Measurements from ENCODE around the gene C14orf180. TPM values are rescaled to one million over a fixed set of nuclear protein-coding genes. Genes with fewer than 3 reads are reported as not detected.

Gene C14orf180
- total RNA-seq, 1 donor from 2014 or later, result not detected

DNA sequence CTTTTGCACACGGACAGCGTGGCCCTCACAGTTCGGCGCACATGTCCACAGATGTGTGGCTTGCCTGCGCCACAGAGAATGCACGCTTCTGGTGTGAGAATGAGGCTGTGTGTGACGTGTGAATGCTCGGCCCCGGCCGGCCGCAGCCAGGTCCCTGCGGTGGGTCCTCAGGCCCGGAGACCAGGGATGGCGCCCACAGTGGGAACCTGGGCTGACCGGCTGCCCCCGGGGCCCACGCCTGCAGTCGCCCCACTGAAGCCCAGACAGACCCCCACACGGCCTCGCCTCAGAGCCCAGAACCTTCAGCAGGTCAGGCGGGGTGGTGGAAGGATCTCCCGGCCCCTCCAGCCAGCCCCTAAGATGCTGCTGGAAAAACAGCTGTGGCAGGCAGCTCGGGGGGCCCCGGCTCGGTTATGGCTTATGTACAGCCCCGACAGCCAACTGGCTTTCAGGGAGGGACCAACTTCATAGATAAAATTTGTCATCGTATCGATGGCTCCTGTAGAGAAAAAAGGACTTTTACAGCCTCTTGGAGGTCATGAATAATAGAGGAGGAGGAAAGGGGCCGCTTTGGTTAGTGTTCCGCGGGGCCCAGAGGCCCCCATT is 4.5 kb upstream of the C14orf180 start:
- no peak for TF ChIP-seq EZH2 (IDR thresholded peaks at IDR 0.05; ENCODE audit: insufficient read depth, low read length)
- TF ChIP-seq, protein P1, sequence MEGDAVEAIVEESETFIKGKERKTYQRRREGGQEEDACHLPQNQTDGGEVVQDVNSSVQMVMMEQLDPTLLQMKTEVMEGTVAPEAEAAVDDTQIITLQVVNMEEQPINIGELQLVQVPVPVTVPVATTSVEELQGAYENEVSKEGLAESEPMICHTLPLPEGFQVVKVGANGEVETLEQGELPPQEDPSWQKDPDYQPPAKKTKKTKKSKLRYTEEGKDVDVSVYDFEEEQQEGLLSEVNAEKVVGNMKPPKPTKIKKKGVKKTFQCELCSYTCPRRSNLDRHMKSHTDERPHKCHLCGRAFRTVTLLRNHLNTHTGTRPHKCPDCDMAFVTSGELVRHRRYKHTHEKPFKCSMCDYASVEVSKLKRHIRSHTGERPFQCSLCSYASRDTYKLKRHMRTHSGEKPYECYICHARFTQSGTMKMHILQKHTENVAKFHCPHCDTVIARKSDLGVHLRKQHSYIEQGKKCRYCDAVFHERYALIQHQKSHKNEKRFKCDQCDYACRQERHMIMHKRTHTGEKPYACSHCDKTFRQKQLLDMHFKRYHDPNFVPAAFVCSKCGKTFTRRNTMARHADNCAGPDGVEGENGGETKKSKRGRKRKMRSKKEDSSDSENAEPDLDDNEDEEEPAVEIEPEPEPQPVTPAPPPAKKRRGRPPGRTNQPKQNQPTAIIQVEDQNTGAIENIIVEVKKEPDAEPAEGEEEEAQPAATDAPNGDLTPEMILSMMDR (IDR thresholded peaks at IDR 0.05; ENCODE audit: insufficient read depth, low read depth, low read length), result no peak

DNA sequence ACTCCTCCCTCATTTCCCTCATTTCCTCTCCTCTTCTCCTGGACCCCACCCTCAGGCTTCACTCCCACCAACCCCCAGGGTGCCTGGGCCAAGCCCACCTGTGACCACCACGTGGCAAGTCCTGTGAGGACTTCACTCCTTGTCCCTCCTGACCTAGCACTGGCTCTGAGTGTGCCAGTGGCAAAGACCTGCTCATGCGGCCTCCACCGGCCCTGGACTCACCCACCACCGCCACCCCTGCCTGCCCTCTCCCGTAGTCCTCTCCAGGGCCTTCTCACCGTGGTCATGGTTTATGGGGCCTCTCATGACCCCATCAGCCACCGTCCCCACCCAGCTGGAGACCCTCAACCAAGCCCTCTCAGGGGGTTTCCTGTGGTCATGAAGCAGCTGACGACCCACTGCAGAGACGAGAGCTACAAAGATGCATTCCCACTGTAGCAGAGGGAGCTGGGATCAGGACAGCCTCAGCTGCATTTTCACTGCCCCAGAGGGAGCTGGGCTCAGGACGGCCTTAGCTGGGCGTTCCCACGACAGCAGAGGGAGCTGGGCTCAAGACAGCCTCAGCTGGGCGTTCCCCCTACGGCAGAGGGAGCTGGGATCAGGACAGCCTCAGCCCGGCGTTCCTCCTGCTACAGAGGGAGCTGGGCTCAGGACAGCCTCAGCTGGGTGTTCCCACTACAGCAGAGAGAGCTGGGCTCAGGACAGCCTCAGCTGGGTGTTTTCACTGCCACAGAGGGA is 3.2 kb upstream of the C14orf180 start:
- FAIRE-seq, result no peak
- H2AFZ ChIP-seq (ENCODE audit: low read depth, low read length), result no peak overlapping the region
- H3K36me3 ChIP-seq (ENCODE audit: insufficient read depth, low read length), result no peaks in the 10 kb centered on the region
- H4K20me1 ChIP-seq (ENCODE audit: insufficient read depth, low read length), result no peaks in the 10 kb centered on the region
- Mint-ChIP-seq H3K27ac (ENCODE audit: unreplicated experiment) (no peak overlapping the region), H3K4me3 (ENCODE audit: unreplicated experiment) (no peak overlapping the region), H3K36me3 (ENCODE audit: low read depth, unreplicated experiment) (no peaks in the 10 kb centered on the region), H3K9me3 (ENCODE audit: unreplicated experiment) (no peaks in the 10 kb centered on the region), H3K27me3 (ENCODE audit: low read depth, unreplicated experiment) (peaks cover 35% of the 10 kb centered on the region), H3K4me1 (ENCODE audit: low read depth, unreplicated experiment) (no peaks in the 10 kb centered on the region)
- TF ChIP-seq, protein P1 (IDR thresholded peaks at IDR 0.05; ENCODE audit: insufficient read depth, low read depth, low read length), result no peak
- TF ChIP-seq EZH2 (IDR thresholded peaks at IDR 0.05; ENCODE audit: insufficient read depth, low read length), result no peak
- H3K4me3 ChIP-seq (ENCODE audit: insufficient read depth, low read depth, low read length), result no peak overlapping the region
- no peak overlapping the region for H3K9ac ChIP-seq (ENCODE audit: low read length)
- no peaks in the 10 kb centered on the region for H3K9me3 ChIP-seq (ENCODE audit: insufficient read depth, low read depth, low read length)
- no peak for DNase-seq (ENCODE audit: low read depth)
- no peaks in the 10 kb centered on the region for H3K27me3 ChIP-seq (ENCODE audit: insufficient read depth, low read length)
- no peak overlapping the region for H3K4me2 ChIP-seq (ENCODE audit: low read length)
- no peak overlapping the region for H3K27ac ChIP-seq (ENCODE audit: low read depth, low read length)
- H3K4me1 ChIP-seq (ENCODE audit: insufficient read depth, low read length), result no peaks in the 10 kb centered on the region
- no peaks in the 10 kb centered on the region for H3K79me2 ChIP-seq (ENCODE audit: insufficient read depth, low read length)

More for the DNA sequence above, 4.5 kb upstream of the C14orf180 start:
- Mint-ChIP-seq H3K27ac (ENCODE audit: unreplicated experiment) (no peak overlapping the region), H3K4me1 (ENCODE audit: low read depth, unreplicated experiment) (no peaks in the 10 kb centered on the region), H3K36me3 (ENCODE audit: low read depth, unreplicated experiment) (no peaks in the 10 kb centered on the region), H3K9me3 (ENCODE audit: unreplicated experiment) (no peaks in the 10 kb centered on the region), H3K4me3 (ENCODE audit: unreplicated experiment) (no peak overlapping the region), H3K27me3 (ENCODE audit: low read depth, unreplicated experiment) (peaks cover 38% of the 10 kb centered on the region)
- no peak overlapping the region for H2AFZ ChIP-seq (ENCODE audit: low read depth, low read length)
- H3K27ac ChIP-seq (ENCODE audit: low read depth, low read length), result no peak overlapping the region
- H3K4me1 ChIP-seq (ENCODE audit: insufficient read depth, low read length), result no peaks in the 10 kb centered on the region
- no peak overlapping the region for H3K4me2 ChIP-seq (ENCODE audit: low read length)
- FAIRE-seq (no peak), DNase-seq (ENCODE audit: low read depth) (no peak)
- no peak overlapping the region for H3K9ac ChIP-seq (ENCODE audit: low read length)
- no peaks in the 10 kb centered on the region for H3K27me3 ChIP-seq (ENCODE audit: insufficient read depth, low read length)
- H3K4me3 ChIP-seq (ENCODE audit: insufficient read depth, low read depth, low read length), result no peak overlapping the region
- H3K9me3 ChIP-seq (ENCODE audit: insufficient read depth, low read depth, low read length), result no peaks in the 10 kb centered on the region
- no peaks in the 10 kb centered on the region for H4K20me1 ChIP-seq (ENCODE audit: insufficient read depth, low read length)
- H3K79me2 ChIP-seq (ENCODE audit: insufficient read depth, low read length), result no peaks in the 10 kb centered on the region
- no peaks in the 10 kb centered on the region for H3K36me3 ChIP-seq (ENCODE audit: insufficient read depth, low read length)

DNA sequence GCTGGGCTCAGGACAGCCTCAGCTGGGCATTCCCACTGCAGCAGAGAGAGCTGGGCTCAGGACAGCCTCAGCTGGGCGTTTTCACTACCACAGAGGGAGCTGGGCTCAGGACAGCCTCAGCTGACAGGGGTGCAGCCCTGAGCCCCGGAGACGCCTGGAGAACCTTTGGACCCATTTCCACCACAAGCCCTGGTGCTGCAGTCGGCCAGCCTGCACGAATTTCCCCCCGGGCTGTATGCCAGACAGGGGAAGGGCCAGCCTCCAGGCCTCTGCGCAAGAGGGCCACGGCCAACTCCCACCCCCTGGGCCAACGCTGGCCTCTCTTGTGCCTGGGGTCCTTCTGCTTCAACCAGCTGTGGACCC is 2.6 kb upstream of the C14orf180 start:
- Mint-ChIP-seq H3K27ac (ENCODE audit: unreplicated experiment) (no peak overlapping the region), H3K36me3 (ENCODE audit: low read depth, unreplicated experiment) (no peaks in the 10 kb centered on the region), H3K9me3 (ENCODE audit: unreplicated experiment) (no peaks in the 10 kb centered on the region), H3K27me3 (ENCODE audit: low read depth, unreplicated experiment) (peaks cover 35% of the 10 kb centered on the region), H3K4me3 (ENCODE audit: unreplicated experiment) (no peak overlapping the region), H3K4me1 (ENCODE audit: low read depth, unreplicated experiment) (no peaks in the 10 kb centered on the region)
- Histone ChIP-seq H4K20me1 (ENCODE audit: insufficient read depth, low read length) (no peaks in the 10 kb centered on the region), H3K27me3 (ENCODE audit: insufficient read depth, low read length) (no peaks in the 10 kb centered on the region), H3K4me3 (ENCODE audit: insufficient read depth, low read depth, low read length) (no peak overlapping the region), H3K9ac (ENCODE audit: low read length) (no peak overlapping the region), H3K4me1 (ENCODE audit: insufficient read depth, low read length) (no peaks in the 10 kb centered on the region), H2AFZ (ENCODE audit: low read depth, low read length) (no peak overlapping the region), H3K79me2 (ENCODE audit: insufficient read depth, low read length) (no peaks in the 10 kb centered on the region), H3K9me3 (ENCODE audit: insufficient read depth, low read depth, low read length) (no peaks in the 10 kb centered on the region), H3K4me2 (ENCODE audit: low read length) (no peak overlapping the region), H3K27ac (ENCODE audit: low read depth, low read length) (no peak overlapping the region), H3K36me3 (ENCODE audit: insufficient read depth, low read length) (no peaks in the 10 kb centered on the region)
- no peak for FAIRE-seq
- no peak for DNase-seq (ENCODE audit: low read depth)
- TF ChIP-seq, protein P1 (IDR thresholded peaks at IDR 0.05; ENCODE audit: insufficient read depth, low read depth, low read length), result no peak
- no peak for TF ChIP-seq EZH2 (IDR thresholded peaks at IDR 0.05; ENCODE audit: insufficient read depth, low read length)

All from astrocyte (in vitro differentiated cells and primary cell).